GM18868 (cell line): ENCODE results near the gene WDR77.
A peak's percentile ranks its signal among the peaks of the same experiment; 100 is the strongest.

Source experiments
- ATAC-seq: cut with Tn5 transposase; IDR thresholded peaks from one replicate; pipeline ENCODE4 v1.9.1; 2021; ENCODE audit warnings: mild to moderate bottlenecking, moderate library complexity; ENCODE audit not compliant: unreplicated experiment

WDR77 gene

GRCh38 chr1:111470596-111470995 is 21.5 kb upstream of the WDR77 start:
- no peak for ATAC-seq

GRCh38 chr1:111469539-111469938 is 20.5 kb upstream of the WDR77 start:
- ATAC-seq: no peak

GRCh38 chr1:111468717-111469100 is 19.7 kb upstream of the WDR77 start:
- ATAC-seq: no peak

GRCh38 chr1:111467865-111468716 is 19.0 kb upstream of the WDR77 start:
- no peak for ATAC-seq

- ATAC-seq: no peak
Observed at GRCh38 chr1:111466480-111466879, 17.4 kb upstream of the WDR77 start.

- no peak for ATAC-seq
Observed at GRCh38 chr1:111465754-111466153, 16.7 kb upstream of the WDR77 start.

GRCh38 chr1:111463029-111463683 is 14.1 kb upstream of the WDR77 start:
- no peak for ATAC-seq

GRCh38 chr1:111462370-111463028 is 13.4 kb upstream of the WDR77 start:
- ATAC-seq: no peak

GRCh38 chr1:111461765-111462164 is 12.7 kb upstream of the WDR77 start:
- no peak for ATAC-seq

GRCh38 chr1:111455642-111456031 is 6.6 kb upstream of the WDR77 start:
- ATAC-seq: no peak

GRCh38 chr1:111454859-111455641 is 6.0 kb upstream of the WDR77 start:
- ATAC-seq: peak; percentile 68

GRCh38 chr1:111453706-111454105 is 4.7 kb upstream of the WDR77 start:
- ATAC-seq: no peak

- ATAC-seq: no peak
Observed at GRCh38 chr1:111452581-111452980, 3.5 kb upstream of the WDR77 start.

GRCh38 chr1:111450185-111450584 is 1.1 kb upstream of the WDR77 start:
- ATAC-seq: no peak

- ATAC-seq: no peak
Observed at GRCh38 chr1:111449703-111450017, 604 bp upstream of the WDR77 start.

GRCh38 chr1:111448482-111448917 is 556 bp downstream of the WDR77 start:
- peak; percentile 22 for ATAC-seq

- ATAC-seq: no peak
Observed at GRCh38 chr1:111446967-111447892, 1.8 kb downstream of the WDR77 start.

GRCh38 chr1:111446546-111446945 is 2.5 kb downstream of the WDR77 start:
- ATAC-seq: no peak

GRCh38 chr1:111444031-111444430 is 5.0 kb downstream of the WDR77 start:
- no peak for ATAC-seq

GRCh38 chr1:111442457-111442856 is 6.6 kb downstream of the WDR77 start:
- ATAC-seq: no peak
